GM12801 (cell line): ENCODE measurements around the gene MTF2.

Source experiments
- TF ChIP-seq, protein P1 (sequence below): IDR thresholded peaks from one replicate; pipeline ENCODE4 v1.5.1; 2011; ENCODE audit warnings: control low read depth; ENCODE audit not compliant: insufficient read length; ENCODE audit errors: extremely low read depth

Gene MTF2

GRCh38 chr1:93123201-93123783 lies 44.2 kb downstream of the MTF2 start:
- TF ChIP-seq, protein P1, sequence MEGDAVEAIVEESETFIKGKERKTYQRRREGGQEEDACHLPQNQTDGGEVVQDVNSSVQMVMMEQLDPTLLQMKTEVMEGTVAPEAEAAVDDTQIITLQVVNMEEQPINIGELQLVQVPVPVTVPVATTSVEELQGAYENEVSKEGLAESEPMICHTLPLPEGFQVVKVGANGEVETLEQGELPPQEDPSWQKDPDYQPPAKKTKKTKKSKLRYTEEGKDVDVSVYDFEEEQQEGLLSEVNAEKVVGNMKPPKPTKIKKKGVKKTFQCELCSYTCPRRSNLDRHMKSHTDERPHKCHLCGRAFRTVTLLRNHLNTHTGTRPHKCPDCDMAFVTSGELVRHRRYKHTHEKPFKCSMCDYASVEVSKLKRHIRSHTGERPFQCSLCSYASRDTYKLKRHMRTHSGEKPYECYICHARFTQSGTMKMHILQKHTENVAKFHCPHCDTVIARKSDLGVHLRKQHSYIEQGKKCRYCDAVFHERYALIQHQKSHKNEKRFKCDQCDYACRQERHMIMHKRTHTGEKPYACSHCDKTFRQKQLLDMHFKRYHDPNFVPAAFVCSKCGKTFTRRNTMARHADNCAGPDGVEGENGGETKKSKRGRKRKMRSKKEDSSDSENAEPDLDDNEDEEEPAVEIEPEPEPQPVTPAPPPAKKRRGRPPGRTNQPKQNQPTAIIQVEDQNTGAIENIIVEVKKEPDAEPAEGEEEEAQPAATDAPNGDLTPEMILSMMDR, result no peak

- TF ChIP-seq, protein P1, result no peak
Measured at GRCh38 chr1:93124556-93125355, 45.7 kb downstream of the MTF2 start.

DNA sequence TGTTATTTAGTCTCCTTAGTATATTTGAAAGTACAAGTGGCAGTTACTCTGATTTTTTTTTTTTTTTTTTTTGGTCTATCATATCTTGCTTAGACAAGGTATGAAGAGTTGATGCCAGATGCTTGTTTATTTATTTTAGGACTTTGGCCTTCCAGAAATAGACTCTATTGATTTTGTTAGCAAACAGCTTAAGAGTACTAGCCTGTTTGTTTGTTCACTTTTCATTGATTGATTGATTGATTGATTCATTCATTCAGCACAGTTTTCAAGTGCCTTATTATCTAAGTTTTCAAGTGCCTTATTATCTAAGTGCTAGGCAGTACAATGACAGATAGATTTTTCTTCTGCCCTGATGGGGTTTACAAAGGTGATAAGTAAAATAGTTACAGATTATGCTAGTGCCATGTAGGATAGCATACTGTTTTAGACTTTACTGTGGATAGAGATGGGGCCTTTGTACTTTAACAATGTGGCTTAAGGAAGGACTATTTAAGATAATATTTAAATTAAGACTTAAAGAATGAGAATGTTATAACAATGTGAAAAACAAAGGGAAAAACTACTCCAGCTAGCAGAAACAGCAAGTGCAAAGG lies 50.5 kb downstream of the MTF2 start:
- TF ChIP-seq, protein P1, result no peak

DNA sequence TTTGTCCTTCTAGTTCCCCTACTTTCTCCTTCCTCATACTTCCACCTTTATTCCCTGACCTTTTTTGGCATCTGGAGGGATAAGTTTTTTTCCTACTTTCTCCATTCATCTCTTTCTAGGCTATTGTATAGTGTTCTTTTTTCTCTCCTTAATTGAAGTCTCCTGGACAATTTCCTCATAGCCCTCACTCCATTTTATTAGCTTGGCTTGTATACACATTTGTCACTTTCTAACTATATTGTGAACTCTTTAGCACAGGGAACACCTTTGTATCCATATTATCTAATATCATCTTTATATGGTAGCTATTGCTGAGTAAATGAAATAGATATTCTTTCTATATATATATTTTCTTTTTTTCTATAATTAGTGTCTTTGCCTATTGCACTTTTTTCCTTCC lies 53.6 kb downstream of the MTF2 start:
- TF ChIP-seq, protein P1, result no peak

GRCh38 chr1:93136445-93136844 lies 57.4 kb downstream of the MTF2 start:
- TF ChIP-seq, protein P1, result no peak

GRCh38 chr1:93137604-93138292 lies 58.7 kb downstream of the MTF2 start:
- TF ChIP-seq, protein P1, result no peak

- TF ChIP-seq, protein P1, result no peak
Measured at GRCh38 chr1:93140106-93140505, 61.0 kb downstream of the MTF2 start.
